ENCODE data around the gene TMPRSS6.

TMPRSS6 gene

DNA sequence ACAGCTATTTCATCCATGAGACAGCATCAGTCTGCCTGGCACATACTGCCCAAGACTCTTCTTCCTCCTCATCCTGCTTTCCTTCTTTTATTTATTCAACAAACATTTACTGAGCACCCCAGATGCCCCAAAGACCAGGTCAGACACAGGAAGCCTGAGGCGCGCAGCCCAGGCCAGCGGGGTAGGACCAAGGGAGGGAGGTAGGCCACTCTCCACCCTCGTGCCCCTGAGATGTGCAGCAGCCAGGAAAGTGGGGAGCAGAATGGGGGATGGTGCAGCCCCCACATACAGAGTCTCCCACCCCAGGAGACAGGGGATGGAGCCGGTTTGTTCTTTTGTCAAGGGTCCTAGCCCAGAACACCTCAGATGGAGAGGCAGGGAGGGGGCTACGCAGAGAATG, 44.4 kb upstream of the TMPRSS6 start:
- TF ChIP-seq CTCF (IDR thresholded peaks at IDR 0.05; ENCODE audit: extremely low read depth, missing control alignments) = no peak
- no peak for DNase-seq (ENCODE audit: low spot score)

- DNase-seq (ENCODE audit: low spot score) = no peak
- no peak for TF ChIP-seq CTCF (IDR thresholded peaks at IDR 0.05; ENCODE audit: extremely low read depth, missing control alignments)
Observed at GRCh38 chr22:37151401-37151800, 41.9 kb upstream of the TMPRSS6 start.

DNA sequence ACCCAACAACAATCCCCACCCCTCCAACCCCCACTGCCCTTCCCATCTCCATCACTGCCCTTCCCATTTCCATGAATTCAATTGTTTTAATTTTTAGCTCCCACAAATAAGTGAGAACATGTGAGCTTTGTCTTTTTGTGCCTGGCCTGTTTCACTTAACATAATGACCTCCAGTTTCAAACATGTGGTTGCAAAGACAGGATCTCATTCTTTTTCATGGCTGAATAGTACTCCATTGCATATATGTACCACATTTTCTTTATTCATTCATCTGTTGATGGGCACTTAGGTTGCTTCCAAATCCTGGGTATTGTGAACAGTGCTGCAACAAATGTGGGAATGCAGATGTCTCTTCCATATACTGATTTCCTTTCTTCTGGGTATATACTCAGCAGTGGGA, 41.2 kb upstream of the TMPRSS6 start:
- DNase-seq (ENCODE audit: low spot score) = no peak
- TF ChIP-seq CTCF (IDR thresholded peaks at IDR 0.05; ENCODE audit: extremely low read depth, missing control alignments) = no peak

DNA sequence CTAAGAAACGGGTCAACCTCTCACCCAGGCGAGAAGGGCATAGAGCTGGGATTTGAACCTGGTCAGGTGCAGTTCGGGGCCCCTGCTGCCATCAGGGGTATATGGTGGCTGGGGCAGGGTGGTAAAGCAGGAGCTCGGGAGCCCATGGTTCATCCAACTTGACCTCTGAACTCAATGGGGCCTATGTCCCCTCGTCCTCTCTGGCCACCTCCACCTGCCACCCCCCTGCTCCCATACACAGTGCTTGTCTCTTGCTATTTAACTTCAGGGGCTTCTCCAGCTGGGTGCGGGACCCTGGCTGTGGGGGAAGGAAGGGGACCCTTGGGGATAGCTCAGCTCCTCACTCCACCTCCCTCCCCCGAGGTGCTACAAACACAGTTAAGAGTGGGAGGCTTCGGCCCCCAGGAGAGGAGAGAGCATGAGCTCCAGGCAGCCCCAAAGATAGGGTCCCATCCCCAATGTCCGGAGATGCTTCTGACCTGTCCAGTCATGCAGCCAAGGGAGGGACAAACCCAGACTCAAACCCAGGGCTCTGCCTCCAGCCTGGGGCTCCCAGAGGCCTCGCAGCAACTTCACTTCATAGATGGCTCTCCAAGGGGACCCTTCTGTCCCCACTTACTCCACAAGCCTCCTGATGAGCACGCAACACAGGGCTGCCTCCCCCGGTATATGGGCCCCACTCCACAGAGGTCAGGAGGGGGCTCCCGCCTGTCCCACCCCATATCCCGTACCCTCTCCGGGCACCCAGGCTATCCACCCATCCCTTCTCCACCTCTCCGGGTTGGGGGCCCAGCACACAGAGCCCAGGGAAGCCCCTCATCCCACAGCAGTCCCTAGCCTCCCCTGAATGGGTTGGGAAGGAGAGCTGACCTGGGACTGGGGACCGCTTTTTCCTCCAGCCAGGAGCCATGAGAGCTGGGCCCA, 39.5 kb upstream of the TMPRSS6 start:
- DNase-seq (ENCODE audit: low spot score) = no peak
- TF ChIP-seq CTCF (IDR thresholded peaks at IDR 0.05; ENCODE audit: extremely low read depth, missing control alignments) = no peak

GRCh38 chr22:37148031-37148651, 38.6 kb upstream of the TMPRSS6 start:
- TF ChIP-seq CTCF (IDR thresholded peaks at IDR 0.05; ENCODE audit: extremely low read depth, missing control alignments) = no peak
- DNase-seq (ENCODE audit: low spot score) = no peak

- TF ChIP-seq CTCF (IDR thresholded peaks at IDR 0.05; ENCODE audit: extremely low read depth, missing control alignments) = no peak
- DNase-seq (ENCODE audit: low spot score) = no peak
Observed at GRCh38 chr22:37147186-37147990, 37.9 kb upstream of the TMPRSS6 start.

All from GM20000 (cell line).